HepG2 (cell line): ENCODE measurements around the gene CDHR5. TPM values are rescaled to one million over a fixed set of nuclear protein-coding genes. Genes with fewer than 3 reads are reported as not detected.

ENCODE experiments used
- ARHGAP35 ChIP-seq: sonication (generic); formaldehyde crosslinking; IDR thresholded peaks from 2 replicates; pipeline ENCODE4 v1.9.0; 2022; ENCODE audit warnings: mild to moderate bottlenecking, inconsistent platforms, moderate library complexity, missing genetic modification reagents, borderline replicate concordance
- CENPX ChIP-seq: sonication (generic); formaldehyde crosslinking; IDR thresholded peaks from 2 replicates; pipeline ENCODE4 v1.9.0; 2021; ENCODE audit warnings: mild to moderate bottlenecking, missing genetic modification reagents, moderate library complexity
- CHD4 ChIP-seq: fragments of 200-600 bp; sonication (generic); IDR thresholded peaks from 2 replicates; pipeline ENCODE4 v1.7.0; 2017; ENCODE audit warnings: mild to moderate bottlenecking, low read length, borderline replicate concordance
- FOXM1 ChIP-seq: sonication (generic); formaldehyde crosslinking; IDR thresholded peaks from 2 replicates; pipeline ENCODE4 v1.5.0; 2020; ENCODE audit warnings: missing genetic modification reagents
- IKZF4 ChIP-seq: sonication (generic); formaldehyde crosslinking; IDR thresholded peaks from 2 replicates; pipeline ENCODE4 v1.5.1; 2020; ENCODE audit warnings: borderline replicate concordance, mild to moderate bottlenecking, low read depth, missing genetic modification reagents; ENCODE audit errors: not compliant biosample characterization
- IRX3 ChIP-seq: sonication (generic); formaldehyde crosslinking; IDR thresholded peaks from 2 replicates; pipeline ENCODE4 v1.8.1; 2023; ENCODE audit warnings: mild to moderate bottlenecking, low read depth, missing genetic modification reagents, borderline replicate concordance
- JDP2 ChIP-seq: sonication (generic); formaldehyde crosslinking; IDR thresholded peaks from 2 replicates; pipeline ENCODE4 v1.8.1; 2022; ENCODE audit warnings: missing genetic modification reagents, borderline replicate concordance
- KLF9 ChIP-seq: IDR thresholded peaks from 2 replicates; pipeline ENCODE4 v1.6.1; 2016; ENCODE audit warnings: low read depth
- NBN ChIP-seq: fragments of 450-650 bp; conservative IDR thresholded peaks from 2 replicates; pipeline ENCODE4 v1.6.1; 2017
- NR3C1 ChIP-seq: sonication (generic); formaldehyde crosslinking; IDR thresholded peaks from 2 replicates; pipeline ENCODE4 v1.4.0; 2020; ENCODE audit warnings: missing genetic modification reagents
- NRL ChIP-seq: sonication (generic); formaldehyde crosslinking; IDR thresholded peaks from 2 replicates; pipeline ENCODE4 v1.5.0; 2020; ENCODE audit warnings: missing genetic modification reagents, mild to moderate bottlenecking, moderate library complexity, borderline replicate concordance
- YEATS2 ChIP-seq: sonication (generic); formaldehyde crosslinking; IDR thresholded peaks from 2 replicates; pipeline ENCODE4 v1.4.0; 2020; ENCODE audit warnings: missing genetic modification reagents, borderline replicate concordance
- ZNF180 ChIP-seq: sonication (generic); formaldehyde crosslinking; IDR thresholded peaks from 2 replicates; pipeline ENCODE4 v1.4.0; 2020; ENCODE audit warnings: low read depth, missing genetic modification reagents, borderline replicate concordance
- ZNF484 ChIP-seq: sonication (generic); formaldehyde crosslinking; IDR thresholded peaks from 2 replicates; pipeline ENCODE4 v1.5.1; 2020; ENCODE audit warnings: mild to moderate bottlenecking, low read depth, missing genetic modification reagents, borderline replicate concordance
- ZNF567 ChIP-seq: sonication (generic); formaldehyde crosslinking; IDR thresholded peaks from 2 replicates; pipeline ENCODE4 v1.8.1; 2023; ENCODE audit warnings: mild to moderate bottlenecking, missing genetic modification reagents, borderline replicate concordance
- ZNF652 ChIP-seq: IDR thresholded peaks from 2 replicates; pipeline ENCODE4 v1.6.1; 2016; ENCODE audit warnings: low read depth, borderline replicate concordance
- ZNF672 ChIP-seq: sonication (generic); formaldehyde crosslinking; IDR thresholded peaks from 2 replicates; pipeline ENCODE4 v1.8.1; 2022; ENCODE audit warnings: missing genetic modification reagents
- polyA plus RNA-seq, 8 experiments: library from polyadenylated mRNA; depleted of rRNA in 3 of 8; stranded (reverse) in 7 of 8; unstranded in 1 of 8; fragments of >200 nt; fragmentation: Illumina TruSeq in 4 of 8; extraction: Trizol in 4 of 8; gene quantifications; 2 replicates each; pipeline versions ENCODE4 v1.2.1 to v1.2.3, GENCODE V29; 2011 to 2016; ENCODE audit warnings: low read depth in 4 of 8, missing spikeins in 1 of 8, mixed read lengths in 1 of 8; ENCODE audit not compliant: insufficient read depth in 1 of 8
- total RNA-seq, 5 experiments: library from RNA; depleted of rRNA; stranded (reverse); fragments of >200 nt; fragmentation: Illumina TruSeq; extraction: Trizol; gene quantifications; 2 replicates each; pipeline ENCODE4 v1.2.3, GENCODE V29; 2016; ENCODE audit warnings: low read depth in 1 of 5
- TF ChIP-seq, protein P1 (sequence below): IDR thresholded peaks from 2 replicates; pipeline ENCODE4 v1.4.0; 2020; ENCODE audit warnings: mild to moderate bottlenecking, missing genetic modification reagents
- TF ChIP-seq, protein P2 (sequence below): sonication (generic); formaldehyde crosslinking; IDR thresholded peaks from 2 replicates; pipeline ENCODE4 v1.5.1; 2020; ENCODE audit warnings: missing genetic modification reagents, mild to moderate bottlenecking, borderline replicate concordance
- TF ChIP-seq, protein P3 (sequence below): sonication (generic); formaldehyde crosslinking; IDR thresholded peaks from 2 replicates; pipeline ENCODE4 v1.4.0; 2020; ENCODE audit warnings: mild to moderate bottlenecking, missing genetic modification reagents

Gene CDHR5
- total and polyA plus RNA-seq, 2 of the 13 experiments (the other 11 are each of a cell fraction or from before 2014, with no cell fraction given) = 0.46 to 0.71 TPM

DNA sequence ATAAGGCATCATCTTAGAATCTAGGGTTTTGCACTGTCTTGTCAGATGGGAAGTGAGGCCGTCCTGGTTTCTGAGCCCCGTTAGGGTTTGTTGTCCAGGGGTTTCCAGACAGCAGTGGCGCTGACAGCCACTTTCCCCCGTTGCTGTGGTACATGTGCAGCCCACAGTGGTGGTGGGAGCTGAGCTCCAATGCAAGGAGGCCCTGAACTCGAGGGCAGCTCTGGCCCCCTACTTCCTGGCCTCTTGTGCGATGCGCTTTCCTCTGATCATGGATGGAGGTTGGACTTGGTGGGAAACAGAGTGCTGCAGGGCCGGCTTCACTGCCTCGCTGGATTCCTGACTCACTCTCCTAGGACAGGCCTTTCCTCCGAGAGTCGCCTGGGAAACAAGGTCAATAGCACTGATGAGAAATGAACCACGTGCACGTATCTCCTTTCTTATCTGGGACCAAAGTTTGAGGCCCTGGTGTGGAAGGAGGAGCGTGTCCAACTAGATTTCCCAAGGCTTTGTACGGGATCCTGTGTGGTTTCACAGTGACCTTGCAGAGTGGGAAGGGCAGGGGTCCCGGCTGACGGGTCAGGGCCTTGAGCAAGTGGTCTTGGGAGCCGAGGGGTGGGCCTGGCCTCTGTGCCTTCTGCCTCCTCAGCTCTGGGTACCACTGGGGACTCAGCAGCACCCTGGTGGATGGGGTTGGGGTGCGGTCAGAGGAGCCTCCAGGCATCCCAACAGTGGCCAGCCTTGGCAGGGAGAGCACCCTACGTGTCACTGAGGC lies 44.7 kb downstream of the CDHR5 start (continued):
- TF ChIP-seq NR3C1 (CRISPR knock-in tag) (no peak), NBN (no peak), CENPX (no peak), JDP2 (CRISPR knock-in tag) (no peak), ZNF567 (CRISPR knock-in tag) (no peak), ZNF652 (CRISPR knock-in tag) (no peak), YEATS2 (CRISPR knock-in tag) (peak; percentile 52; the same call in 1 of the 2 replicates), ZNF180 (no peak), KLF9 (no peak), ZNF672 (CRISPR knock-in tag) (no peak), FOXM1 (CRISPR knock-in tag) (no peak), CHD4 (no peak), NRL (no peak), IKZF4 (CRISPR knock-in tag) (no peak), IRX3 (CRISPR knock-in tag) (no peak), ZNF484 (CRISPR knock-in tag) (no peak), ARHGAP35 (no peak)
- TF ChIP-seq, protein P1, sequence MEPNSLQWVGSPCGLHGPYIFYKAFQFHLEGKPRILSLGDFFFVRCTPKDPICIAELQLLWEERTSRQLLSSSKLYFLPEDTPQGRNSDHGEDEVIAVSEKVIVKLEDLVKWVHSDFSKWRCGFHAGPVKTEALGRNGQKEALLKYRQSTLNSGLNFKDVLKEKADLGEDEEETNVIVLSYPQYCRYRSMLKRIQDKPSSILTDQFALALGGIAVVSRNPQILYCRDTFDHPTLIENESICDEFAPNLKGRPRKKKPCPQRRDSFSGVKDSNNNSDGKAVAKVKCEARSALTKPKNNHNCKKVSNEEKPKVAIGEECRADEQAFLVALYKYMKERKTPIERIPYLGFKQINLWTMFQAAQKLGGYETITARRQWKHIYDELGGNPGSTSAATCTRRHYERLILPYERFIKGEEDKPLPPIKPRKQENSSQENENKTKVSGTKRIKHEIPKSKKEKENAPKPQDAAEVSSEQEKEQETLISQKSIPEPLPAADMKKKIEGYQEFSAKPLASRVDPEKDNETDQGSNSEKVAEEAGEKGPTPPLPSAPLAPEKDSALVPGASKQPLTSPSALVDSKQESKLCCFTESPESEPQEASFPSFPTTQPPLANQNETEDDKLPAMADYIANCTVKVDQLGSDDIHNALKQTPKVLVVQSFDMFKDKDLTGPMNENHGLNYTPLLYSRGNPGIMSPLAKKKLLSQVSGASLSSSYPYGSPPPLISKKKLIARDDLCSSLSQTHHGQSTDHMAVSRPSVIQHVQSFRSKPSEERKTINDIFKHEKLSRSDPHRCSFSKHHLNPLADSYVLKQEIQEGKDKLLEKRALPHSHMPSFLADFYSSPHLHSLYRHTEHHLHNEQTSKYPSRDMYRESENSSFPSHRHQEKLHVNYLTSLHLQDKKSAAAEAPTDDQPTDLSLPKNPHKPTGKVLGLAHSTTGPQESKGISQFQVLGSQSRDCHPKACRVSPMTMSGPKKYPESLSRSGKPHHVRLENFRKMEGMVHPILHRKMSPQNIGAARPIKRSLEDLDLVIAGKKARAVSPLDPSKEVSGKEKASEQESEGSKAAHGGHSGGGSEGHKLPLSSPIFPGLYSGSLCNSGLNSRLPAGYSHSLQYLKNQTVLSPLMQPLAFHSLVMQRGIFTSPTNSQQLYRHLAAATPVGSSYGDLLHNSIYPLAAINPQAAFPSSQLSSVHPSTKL (CRISPR knock-in tag) = peak; percentile 63
- TF ChIP-seq, protein P2, sequence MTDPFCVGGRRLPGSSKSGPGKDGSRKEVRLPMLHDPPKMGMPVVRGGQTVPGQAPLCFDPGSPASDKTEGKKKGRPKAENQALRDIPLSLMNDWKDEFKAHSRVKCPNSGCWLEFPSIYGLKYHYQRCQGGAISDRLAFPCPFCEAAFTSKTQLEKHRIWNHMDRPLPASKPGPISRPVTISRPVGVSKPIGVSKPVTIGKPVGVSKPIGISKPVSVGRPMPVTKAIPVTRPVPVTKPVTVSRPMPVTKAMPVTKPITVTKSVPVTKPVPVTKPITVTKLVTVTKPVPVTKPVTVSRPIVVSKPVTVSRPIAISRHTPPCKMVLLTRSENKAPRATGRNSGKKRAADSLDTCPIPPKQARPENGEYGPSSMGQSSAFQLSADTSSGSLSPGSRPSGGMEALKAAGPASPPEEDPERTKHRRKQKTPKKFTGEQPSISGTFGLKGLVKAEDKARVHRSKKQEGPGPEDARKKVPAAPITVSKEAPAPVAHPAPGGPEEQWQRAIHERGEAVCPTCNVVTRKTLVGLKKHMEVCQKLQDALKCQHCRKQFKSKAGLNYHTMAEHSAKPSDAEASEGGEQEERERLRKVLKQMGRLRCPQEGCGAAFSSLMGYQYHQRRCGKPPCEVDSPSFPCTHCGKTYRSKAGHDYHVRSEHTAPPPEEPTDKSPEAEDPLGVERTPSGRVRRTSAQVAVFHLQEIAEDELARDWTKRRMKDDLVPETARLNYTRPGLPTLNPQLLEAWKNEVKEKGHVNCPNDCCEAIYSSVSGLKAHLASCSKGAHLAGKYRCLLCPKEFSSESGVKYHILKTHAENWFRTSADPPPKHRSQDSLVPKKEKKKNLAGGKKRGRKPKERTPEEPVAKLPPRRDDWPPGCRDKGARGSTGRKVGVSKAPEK = no peak; the same call in 1 of the 2 replicates
- TF ChIP-seq, protein P3, sequence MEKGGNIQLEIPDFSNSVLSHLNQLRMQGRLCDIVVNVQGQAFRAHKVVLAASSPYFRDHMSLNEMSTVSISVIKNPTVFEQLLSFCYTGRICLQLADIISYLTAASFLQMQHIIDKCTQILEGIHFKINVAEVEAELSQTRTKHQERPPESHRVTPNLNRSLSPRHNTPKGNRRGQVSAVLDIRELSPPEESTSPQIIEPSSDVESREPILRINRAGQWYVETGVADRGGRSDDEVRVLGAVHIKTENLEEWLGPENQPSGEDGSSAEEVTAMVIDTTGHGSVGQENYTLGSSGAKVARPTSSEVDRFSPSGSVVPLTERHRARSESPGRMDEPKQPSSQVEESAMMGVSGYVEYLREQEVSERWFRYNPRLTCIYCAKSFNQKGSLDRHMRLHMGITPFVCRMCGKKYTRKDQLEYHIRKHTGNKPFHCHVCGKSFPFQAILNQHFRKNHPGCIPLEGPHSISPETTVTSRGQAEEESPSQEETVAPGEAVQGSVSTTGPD (CRISPR knock-in tag) = no peak
